ENCODE data around the gene TTLL8. TPM values are rescaled to one million over a fixed set of nuclear protein-coding genes. Genes with fewer than 3 reads are reported as not detected.
"Not testable (repeated sequence)": the region's sequence is repeated elsewhere in the genome, so short reads cannot be mapped to it uniquely, and the experiment has no call there.

TTLL8 gene
- not detected for total RNA-seq

DNA sequence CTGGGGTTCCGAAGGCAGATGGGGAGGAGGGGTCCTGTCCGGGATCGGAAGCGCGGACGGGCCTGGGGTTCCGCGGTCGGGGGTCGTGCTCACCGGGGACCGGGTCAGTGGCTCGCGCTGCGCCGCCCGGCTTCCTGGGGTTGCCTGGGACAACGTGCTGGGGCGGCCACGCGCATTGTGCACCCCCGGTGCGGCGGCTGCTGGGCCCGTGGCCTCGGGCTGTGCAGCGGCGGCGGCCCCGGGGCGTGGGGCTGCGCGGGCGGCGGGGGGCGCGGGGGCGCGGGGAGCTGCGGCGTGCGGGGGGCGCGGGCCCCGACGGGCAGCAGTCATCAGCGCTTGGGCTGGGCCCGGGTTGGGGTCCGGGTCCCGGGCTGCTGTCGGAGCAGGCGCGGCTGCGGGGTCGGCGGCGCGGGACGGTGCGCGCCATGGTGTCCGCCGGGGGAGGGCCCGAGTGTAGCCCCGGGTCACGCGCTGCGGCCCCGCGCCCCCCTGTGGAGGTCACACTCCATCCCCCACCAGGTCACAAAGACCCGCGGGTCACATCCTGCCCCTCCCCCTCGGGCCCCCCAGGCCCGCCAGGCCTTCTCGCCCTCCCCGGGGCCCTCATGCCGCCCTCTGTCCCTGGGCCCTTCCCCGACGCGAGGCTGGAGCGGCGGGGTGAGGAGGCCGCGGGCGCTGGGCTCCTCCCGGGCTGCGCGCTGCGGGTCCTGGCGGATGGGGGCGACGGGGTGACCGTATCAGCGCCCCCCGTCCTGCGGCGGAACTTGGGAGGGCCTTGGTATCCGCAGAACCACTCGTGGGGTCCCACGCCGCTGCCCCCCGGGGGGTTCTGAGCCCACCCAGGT lies at the start of gene TTLL8:
TSS of gene TTLL8 (minus strand) at position 238 of the 845 bp plus-strand sequence.
- ChIA-PET POLR2A (no interaction called here), CTCF (no interaction called here)

GRCh38 chr22:50107529-50107928 lies 49.4 kb upstream of the TTLL8 start:
- CTCF ChIA-PET = no interaction called here
- POLR2A ChIA-PET = interaction anchor here (0.7 kb wide), 1 partner anchor 150 kb away, joined by 3 read pairs; no protein-coding TSS in a partner anchor

DNA sequence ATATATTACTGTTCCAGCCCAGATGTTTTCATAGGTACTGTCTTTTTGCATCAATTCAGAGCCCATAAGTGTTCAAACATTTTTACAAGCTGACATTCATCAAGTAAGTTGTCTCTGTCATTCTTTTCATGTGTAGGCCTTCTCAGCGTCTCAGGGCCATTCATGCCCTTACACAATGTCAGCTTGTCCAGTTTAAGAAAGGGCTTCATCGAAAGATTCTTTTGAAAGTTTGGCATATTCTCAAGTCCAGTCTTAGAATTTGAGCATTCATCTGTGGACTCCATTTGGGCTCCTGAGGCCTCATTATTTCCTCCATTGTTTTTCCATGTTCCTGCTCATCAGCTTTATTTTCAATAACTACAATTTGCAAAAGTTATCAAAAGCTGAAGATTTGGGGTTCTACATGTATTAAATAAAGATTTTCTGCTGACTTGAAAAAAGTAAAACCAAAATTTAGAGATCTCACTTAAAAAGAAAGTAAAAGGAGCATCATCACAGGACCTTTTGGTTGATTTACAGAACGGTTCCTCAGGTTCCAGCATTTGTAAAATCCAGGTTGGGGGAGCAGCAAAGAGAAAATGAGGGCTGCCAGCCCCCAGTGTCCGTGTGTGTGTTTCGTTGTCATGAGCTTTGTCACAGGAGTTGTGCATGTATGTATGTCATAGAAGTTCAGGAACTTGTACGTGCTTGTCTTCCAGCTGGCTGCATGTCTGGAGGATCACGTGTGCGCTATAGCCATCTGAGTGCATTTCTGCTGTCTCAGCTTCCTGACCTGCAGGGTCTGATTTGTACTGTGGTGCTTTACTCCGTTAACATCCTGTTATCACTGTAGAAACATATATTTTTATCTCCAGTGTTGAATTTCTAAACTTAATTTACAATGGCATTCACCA lies 47.4 kb upstream of the TTLL8 start:
- ChIA-PET POLR2A (no interaction called here), CTCF (interaction anchor here (0.9 to 1.2 kb wide), 4 partner anchors 11 to 175 kb away, joined by 3 to 6 read pairs (median 4); no protein-coding TSS in a partner anchor)

DNA sequence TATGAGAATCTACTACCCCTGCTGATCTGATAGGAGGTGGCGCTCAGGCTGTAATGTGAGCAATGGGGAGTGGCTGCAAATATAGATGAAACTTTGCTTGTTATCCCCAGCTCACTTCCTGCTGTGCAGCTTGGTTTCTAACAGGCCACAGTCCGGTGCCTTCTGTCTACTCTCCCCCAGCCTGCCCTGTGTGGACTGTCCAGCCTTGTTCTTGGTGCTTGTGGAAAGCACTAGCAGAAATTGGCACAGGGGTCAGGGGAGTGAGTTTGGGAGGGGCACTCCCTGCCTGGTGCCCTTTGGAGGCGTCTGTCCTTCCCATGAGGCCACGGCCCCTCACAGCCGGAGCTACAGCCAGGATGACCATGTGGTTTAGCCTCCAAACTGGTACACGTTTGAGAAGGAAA lies 46.0 kb upstream of the TTLL8 start:
- POLR2A ChIA-PET = interaction anchor here (0.6 kb wide), 1 partner anchor 50 kb away, joined by 3 read pairs; no protein-coding TSS in a partner anchor

GRCh38 chr22:50102946-50103345 lies 44.8 kb upstream of the TTLL8 start:
- ChIA-PET CTCF (no interaction called here), POLR2A (no interaction called here)

More for the DNA sequence above, 46.0 kb upstream of the TTLL8 start:
- CTCF ChIA-PET = interaction anchor here (1.0 kb wide), 1 partner anchor 19 kb away, joined by 4 read pairs; no protein-coding TSS in a partner anchor

DNA sequence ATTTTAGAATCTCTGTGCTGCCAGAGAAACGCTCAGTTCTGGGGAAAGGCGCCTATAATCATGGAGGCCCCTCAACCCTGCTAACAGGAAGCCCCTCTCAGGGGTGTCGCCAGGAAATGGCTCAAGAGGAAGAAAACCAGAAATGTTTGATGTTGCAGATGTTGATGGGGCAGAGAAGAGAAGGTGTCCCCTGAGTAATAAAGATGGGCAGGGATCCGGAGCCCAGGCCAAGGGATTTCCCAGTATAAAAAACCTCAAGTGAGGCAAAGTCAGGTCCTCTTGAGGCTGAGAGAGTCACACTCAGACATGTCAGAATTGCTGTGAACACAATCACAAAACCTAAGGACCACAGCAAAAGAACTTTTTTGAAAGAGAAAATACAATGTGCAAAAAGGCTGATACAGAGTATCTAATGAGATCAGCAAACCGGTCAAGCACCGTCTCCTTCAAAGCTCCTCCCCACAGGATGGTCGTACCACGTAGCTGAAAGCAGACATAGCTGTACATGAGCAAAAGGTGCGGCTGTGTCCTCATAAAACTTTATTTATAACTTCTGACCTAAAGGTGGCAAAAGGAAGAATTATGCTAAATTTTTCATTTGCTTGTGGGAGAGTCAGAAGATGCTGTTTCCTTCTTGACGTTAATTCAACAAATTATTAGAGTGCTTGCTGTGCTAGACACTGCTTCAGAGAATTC lies 43.9 kb upstream of the TTLL8 start:
- ChIA-PET POLR2A (no interaction called here), CTCF (no interaction called here)

- ChIA-PET CTCF (no interaction called here), POLR2A (no interaction called here)
Measured at GRCh38 chr22:50098052-50098451, 40.0 kb upstream of the TTLL8 start.

- CTCF ChIA-PET = no interaction called here
- POLR2A ChIA-PET = no interaction called here
Measured at GRCh38 chr22:50092342-50092741, 34.2 kb upstream of the TTLL8 start.

DNA sequence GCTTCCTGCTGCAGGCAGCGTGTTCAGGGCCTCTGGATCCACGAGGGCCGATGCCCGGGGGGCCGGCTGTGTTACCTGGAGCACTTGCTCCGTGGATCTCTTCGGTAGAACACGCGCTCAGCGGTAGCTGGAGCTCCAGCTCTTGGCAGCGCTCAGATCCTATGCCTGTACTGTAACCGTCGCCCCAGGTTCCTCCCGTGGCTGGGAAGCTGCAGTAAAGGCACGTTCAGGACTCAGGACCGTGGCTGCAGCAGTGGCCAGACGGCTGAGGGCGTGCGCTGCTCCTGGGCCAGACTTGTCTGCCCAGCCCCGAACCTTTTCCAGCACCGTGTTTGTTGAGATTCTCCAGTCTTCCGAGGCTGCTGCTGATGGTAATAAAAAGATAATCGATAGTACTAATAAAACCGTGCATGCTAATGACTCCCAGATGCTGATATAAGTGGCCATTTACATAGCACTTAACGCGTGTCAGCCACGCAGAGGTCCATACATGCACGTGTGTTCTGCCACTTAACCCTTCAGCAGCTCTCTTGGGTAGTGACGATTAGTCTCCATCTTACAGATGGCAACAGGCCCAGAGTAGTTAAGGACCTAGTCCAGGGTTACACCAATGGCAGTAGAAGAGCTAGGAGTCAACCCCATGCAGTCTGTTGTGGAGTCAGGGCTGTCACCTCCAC lies 33.1 kb upstream of the TTLL8 start:
- CTCF ChIA-PET = no interaction called here
- POLR2A ChIA-PET = no interaction called here

DNA sequence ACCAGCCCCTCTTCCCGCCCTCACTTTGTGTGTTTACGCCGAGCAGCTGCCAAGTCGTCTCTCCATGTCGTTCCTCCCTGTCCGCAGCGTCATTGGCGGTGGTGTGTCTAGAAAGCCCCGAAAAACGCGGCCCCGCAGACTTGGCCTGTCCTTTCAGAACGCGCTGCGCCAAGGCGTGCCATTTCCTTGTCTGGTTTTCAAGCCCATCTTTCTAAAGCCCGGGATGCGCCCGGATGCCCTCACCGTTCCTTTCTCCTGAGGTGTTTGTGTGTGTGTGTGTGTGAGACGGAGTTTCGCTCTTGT lies 32.3 kb upstream of the TTLL8 start:
- CTCF ChIA-PET = no interaction called here
- POLR2A ChIA-PET = no interaction called here

DNA sequence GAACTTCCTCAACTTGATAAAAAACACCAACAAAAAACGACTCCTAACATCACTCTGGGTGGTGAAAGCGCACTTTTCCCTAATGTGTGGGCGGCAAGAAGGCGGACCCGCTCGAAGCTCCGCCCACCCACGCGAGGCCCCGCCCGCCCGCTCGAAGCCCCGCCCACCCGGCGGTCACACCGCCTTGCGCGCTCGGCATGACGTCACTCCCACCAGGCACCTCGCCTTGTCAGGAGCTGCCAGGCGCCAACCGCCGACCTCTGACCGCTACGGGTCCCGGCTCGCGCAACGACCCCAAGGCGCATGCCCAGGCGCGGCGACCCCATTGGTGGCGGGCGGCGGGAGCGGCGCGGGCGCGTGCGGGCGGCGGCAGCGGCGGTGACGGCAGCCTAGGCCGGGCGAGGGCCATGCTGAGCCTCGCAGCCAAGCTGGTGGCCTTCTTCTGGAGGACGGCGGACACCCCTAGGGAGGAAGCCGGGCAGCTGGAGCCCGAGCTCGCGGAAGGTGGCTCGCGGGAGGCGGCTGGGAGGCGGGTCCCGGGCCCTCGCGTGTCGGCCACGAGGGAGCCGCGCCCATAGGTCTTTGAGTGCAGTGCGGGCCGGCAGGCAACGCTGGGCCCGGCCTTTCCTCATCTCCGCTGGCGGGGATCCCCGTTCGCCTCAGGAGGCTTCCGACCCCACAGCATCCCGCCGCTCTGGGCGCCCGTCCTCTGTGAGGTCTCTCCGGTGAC lies 31.7 kb upstream of the TTLL8 start, which contains the start of gene MOV10L1:
TSS of gene MOV10L1 (plus strand) at position 325 of the 730 bp plus-strand sequence. CDS start at position 408, 83 bp downstream.
- POLR2A ChIA-PET = no interaction called here
- CTCF ChIA-PET = no interaction called here

DNA sequence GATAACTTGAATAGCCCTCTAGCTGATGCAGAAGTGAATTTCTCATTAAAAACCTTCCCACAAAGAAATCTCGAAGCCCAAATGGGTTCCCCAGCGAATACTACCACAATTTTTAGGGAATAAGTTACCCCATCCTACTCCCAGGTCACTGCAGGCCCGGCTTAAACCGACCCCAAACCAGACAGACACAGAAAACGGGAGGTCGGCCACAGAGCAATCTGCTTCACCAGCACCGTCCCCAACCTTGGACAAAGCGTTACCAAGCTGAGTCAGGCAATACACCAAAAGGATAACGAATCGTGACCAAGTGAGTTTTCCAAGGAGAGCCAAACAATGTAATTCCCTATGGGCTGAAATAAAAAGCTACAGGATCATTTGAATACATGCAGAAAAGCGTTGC lies 31.1 kb upstream of the TTLL8 start:
- CTCF ChIA-PET = no interaction called here
- POLR2A ChIA-PET = no interaction called here

- CTCF ChIA-PET = interaction anchor here (0.6 kb wide), 1 partner anchor 411 kb away, joined by 3 read pairs; no protein-coding TSS in a partner anchor
- POLR2A ChIA-PET = no interaction called here
Measured at GRCh38 chr22:50088096-50088495, 30.0 kb upstream of the TTLL8 start.

- ChIA-PET POLR2A (no interaction called here), CTCF (interaction anchor here (0.6 kb wide), 1 partner anchor 411 kb away, joined by 3 read pairs; no protein-coding TSS in a partner anchor)
Measured at GRCh38 chr22:50087646-50088045, 29.5 kb upstream of the TTLL8 start.

DNA sequence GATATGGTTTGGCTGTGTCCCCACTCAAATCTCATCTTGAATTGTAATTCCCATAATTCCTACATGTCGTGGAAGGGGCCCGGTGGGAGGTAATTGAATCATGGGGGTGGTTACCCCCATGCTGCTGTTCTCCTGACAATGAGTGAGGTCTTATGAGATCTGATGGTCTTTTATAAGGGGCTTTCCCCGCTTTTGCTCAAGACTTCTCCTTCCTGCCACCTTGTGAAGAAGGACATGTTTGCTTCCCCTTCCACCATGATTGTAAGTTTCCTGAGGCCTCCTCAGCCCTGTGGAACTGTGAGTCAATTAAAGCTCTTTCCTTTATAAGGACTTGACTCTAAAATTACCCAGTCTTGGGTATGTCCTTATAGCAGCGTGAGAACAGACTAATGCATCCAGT lies 28.9 kb upstream of the TTLL8 start:
- CTCF ChIA-PET, POLR2A ChIA-PET: not testable (repeated sequence)

DNA sequence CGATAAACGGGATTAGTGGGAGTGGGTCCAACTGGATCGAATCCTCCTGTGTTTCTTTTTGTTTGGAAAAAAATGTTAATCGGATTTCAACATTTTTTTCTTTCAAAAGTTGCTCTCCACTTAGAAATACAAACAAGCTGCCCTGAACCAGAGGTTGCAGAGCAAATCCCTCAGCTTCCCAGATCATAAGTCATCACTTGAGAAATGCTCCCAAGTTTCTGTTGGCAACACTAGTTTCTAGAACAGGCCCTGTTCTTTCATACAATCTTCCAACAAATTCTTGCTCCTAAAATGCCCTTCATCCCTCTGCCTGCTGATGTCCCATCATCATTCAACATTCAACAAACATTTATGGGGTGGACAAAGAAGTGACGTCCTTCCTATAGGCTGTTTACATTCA lies 28.4 kb upstream of the TTLL8 start:
- ChIA-PET CTCF (interaction anchor here (1.3 kb wide), 1 partner anchor 9 kb away, joined by 3 read pairs; no protein-coding TSS in a partner anchor), POLR2A (no interaction called here)

GRCh38 chr22:50085211-50085972 lies 27.3 kb upstream of the TTLL8 start, which contains the start of gene MLC1:
TSS of gene MLC1 (minus strand) at chr22:50085426. CDS start at chr22:50084902, 524 bp downstream.
- ChIA-PET POLR2A (no interaction called here), CTCF (interaction anchor here (1.3 kb wide), 1 partner anchor 8 kb away, joined by 3 read pairs; no protein-coding TSS in a partner anchor)

- POLR2A ChIA-PET = no interaction called here
- CTCF ChIA-PET = no interaction called here
Measured at GRCh38 chr22:50084614-50085021, 26.5 kb upstream of the TTLL8 start.
